B cell (primary cell): ENCODE measurements around the gene FAM20C.

Experiments
- EZH2 ChIP-seq: IDR thresholded peaks from 2 replicates; pipeline ENCODE4 v1.6.1; 2012; ENCODE audit warnings: borderline replicate concordance, low read depth, mild to moderate bottlenecking, moderate library complexity, low read length; ENCODE audit not compliant: insufficient read depth, poor library complexity, severe bottlenecking
- TF ChIP-seq, protein P1 (sequence below): fragments of 200-600 bp; IDR thresholded peaks from one replicate; pipeline ENCODE4 v1.8.0; 2022; ENCODE audit warnings: antibody characterized with exemption, mild to moderate bottlenecking

GRCh38 chr7:298375-298702 lies 106.0 kb downstream of the FAM20C start:
- TF ChIP-seq, protein P1, sequence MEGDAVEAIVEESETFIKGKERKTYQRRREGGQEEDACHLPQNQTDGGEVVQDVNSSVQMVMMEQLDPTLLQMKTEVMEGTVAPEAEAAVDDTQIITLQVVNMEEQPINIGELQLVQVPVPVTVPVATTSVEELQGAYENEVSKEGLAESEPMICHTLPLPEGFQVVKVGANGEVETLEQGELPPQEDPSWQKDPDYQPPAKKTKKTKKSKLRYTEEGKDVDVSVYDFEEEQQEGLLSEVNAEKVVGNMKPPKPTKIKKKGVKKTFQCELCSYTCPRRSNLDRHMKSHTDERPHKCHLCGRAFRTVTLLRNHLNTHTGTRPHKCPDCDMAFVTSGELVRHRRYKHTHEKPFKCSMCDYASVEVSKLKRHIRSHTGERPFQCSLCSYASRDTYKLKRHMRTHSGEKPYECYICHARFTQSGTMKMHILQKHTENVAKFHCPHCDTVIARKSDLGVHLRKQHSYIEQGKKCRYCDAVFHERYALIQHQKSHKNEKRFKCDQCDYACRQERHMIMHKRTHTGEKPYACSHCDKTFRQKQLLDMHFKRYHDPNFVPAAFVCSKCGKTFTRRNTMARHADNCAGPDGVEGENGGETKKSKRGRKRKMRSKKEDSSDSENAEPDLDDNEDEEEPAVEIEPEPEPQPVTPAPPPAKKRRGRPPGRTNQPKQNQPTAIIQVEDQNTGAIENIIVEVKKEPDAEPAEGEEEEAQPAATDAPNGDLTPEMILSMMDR = no peak
- TF ChIP-seq EZH2 = no peak
